Smooth muscle cell (in vitro differentiated cells): Measurements from ENCODE around the gene CDKN2B. TPM values are rescaled to one million over a fixed set of nuclear protein-coding genes. Genes with fewer than 3 reads are reported as not detected.
A peak's percentile ranks its signal among the peaks of the same experiment; 100 is the strongest.

Experiments
- DNase-seq: peaks from one replicate; lab custom pipeline; 2025; ENCODE audit not compliant: unreplicated experiment; lab: John Stamatoyannopoulos, UW
- H2AFZ ChIP-seq: fragments of 200-600 bp; sonication (generic); 2 replicates; pipeline ENCODE4 v1.6.0; 2016; ENCODE audit warnings: antibody characterized with exemption, low read depth, mild to moderate bottlenecking
- H3F3A ChIP-seq: fragments of 200-600 bp; sonication (generic); 2 replicates; pipeline ENCODE4 v1.6.0; 2017; ENCODE audit warnings: antibody characterized with exemption, low read depth
- H3K27ac ChIP-seq: fragments of 200-600 bp; sonication (generic); 2 replicates; pipeline ENCODE4 v1.5.1; 2016; ENCODE audit warnings: low read depth, mild to moderate bottlenecking
- H3K27me3 ChIP-seq: fragments of 200-600 bp; sonication (generic); 2 replicates; pipeline ENCODE4 v1.6.1; 2016; ENCODE audit warnings: low read depth, mild to moderate bottlenecking
- H3K36me3 ChIP-seq: fragments of 200-600 bp; sonication (generic); 2 replicates; pipeline ENCODE4 v1.5.1; 2016; ENCODE audit warnings: low read depth
- H3K4me1 ChIP-seq: fragments of 200-600 bp; sonication (generic); 2 replicates; pipeline ENCODE4 v1.5.1; 2016; ENCODE audit warnings: low read depth
- H3K4me2 ChIP-seq: fragments of 200-600 bp; sonication (generic); 2 replicates; pipeline ENCODE4 v1.6.0; 2016; ENCODE audit warnings: mild to moderate bottlenecking
- H3K4me3 ChIP-seq: fragments of 200-600 bp; sonication (generic); 2 replicates; pipeline ENCODE4 v1.5.1; 2016; ENCODE audit warnings: mild to moderate bottlenecking
- H3K79me2 ChIP-seq: fragments of 200-600 bp; sonication (generic); 2 replicates; pipeline ENCODE4 v1.6.0; 2016; ENCODE audit warnings: low read depth, mild to moderate bottlenecking
- H3K9ac ChIP-seq: fragments of 200-600 bp; sonication (generic); 2 replicates; pipeline ENCODE4 v1.6.0; 2016; ENCODE audit warnings: low read depth
- H3K9me3 ChIP-seq: fragments of 200-600 bp; sonication (generic); replicated peaks from 2 replicates; pipeline ENCODE4 v1.5.1; 2016; ENCODE audit warnings: low read depth
- H4K20me1 ChIP-seq: fragments of 200-600 bp; sonication (generic); 2 replicates; pipeline ENCODE4 v1.6.0; 2016; ENCODE audit warnings: low read depth
- CTCF ChIP-seq: fragments of 200-600 bp; sonication (generic); IDR thresholded peaks from 2 replicates; pipeline ENCODE4 v1.5.1; 2017; ENCODE audit warnings: borderline replicate concordance, mild to moderate bottlenecking, antibody characterized with exemption; ENCODE audit not compliant: insufficient read depth, poor library complexity, severe bottlenecking
- WGBS: methylation state at CpG from one replicate; pipeline ENCODE4 v1.1.7; 2016; ENCODE audit warnings: low lambda C conversion rate; 5-methylcytosine and 5-hydroxymethylcytosine counted together
- polyA plus RNA-seq: library from polyadenylated mRNA; unstranded; fragments of >200 nt; fragmentation: Nextera tagmentation; extraction: Ambion mirVana; gene quantifications from 2 replicates; pipeline ENCODE4 v1.2.1, GENCODE V29; 2016
- total RNA-seq: library from RNA; depleted of rRNA; stranded (reverse); fragments of >200 nt; gene quantifications from 2 replicates; pipeline ENCODE4 v1.2.3, GENCODE V29; 2014

Gene CDKN2B
- total and polyA plus RNA-seq, 2 experiments from 2014 or later: 116 to 184 TPM

DNA sequence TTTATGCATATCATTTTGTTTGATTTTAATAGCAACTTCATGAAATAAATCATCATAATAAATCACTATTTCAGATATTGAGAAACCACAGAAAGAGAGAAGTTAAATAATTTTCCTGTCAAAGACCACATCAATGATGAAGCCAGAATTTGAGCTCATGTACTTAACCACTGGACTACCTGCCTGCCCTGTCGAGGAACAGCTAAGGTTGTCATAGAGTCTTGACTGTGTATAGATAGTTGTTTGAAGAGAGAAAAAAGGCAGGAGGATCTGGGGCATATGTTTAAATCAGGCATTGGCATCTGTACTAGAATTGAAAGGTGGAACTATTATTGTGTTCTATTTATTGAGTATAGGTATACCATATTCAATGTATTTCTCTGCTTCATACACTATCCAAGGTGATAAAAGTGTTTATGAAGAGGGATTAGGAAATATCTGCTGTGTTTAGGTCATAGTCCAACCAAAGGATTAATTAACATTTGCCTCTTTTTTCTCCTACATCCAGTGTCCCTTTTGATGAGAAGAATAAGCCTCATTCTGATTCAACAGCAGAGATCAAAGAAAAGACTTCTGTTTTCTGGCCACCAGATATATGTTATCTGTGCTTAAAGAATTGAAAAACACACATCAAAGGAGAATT, 37.3 kb upstream of the CDKN2B start:
- no peak overlapping the region for H2AFZ ChIP-seq
- H3K9me3 ChIP-seq: no peaks in the 10 kb centered on the region
- H3K9ac ChIP-seq: no peak overlapping the region
- H3K4me2 ChIP-seq: no peak overlapping the region
- H3K27me3 ChIP-seq: no peaks in the 10 kb centered on the region
- DNase-seq: no peak
- 86% methylated on average over 1 of the region's 1 CpG for WGBS
- H4K20me1 ChIP-seq: no peaks in the 10 kb centered on the region
- no peak overlapping the region for H3K4me3 ChIP-seq
- H3K4me1 ChIP-seq: peaks cover 9% of the 10 kb centered on the region
- H3K27ac ChIP-seq: peak overlapping the region; percentile 11
- H3K36me3 ChIP-seq: no peaks in the 10 kb centered on the region
- TF ChIP-seq CTCF: no peak
- H3K79me2 ChIP-seq: no peaks in the 10 kb centered on the region
- no peaks in the 10 kb centered on the region for H3F3A ChIP-seq

DNA sequence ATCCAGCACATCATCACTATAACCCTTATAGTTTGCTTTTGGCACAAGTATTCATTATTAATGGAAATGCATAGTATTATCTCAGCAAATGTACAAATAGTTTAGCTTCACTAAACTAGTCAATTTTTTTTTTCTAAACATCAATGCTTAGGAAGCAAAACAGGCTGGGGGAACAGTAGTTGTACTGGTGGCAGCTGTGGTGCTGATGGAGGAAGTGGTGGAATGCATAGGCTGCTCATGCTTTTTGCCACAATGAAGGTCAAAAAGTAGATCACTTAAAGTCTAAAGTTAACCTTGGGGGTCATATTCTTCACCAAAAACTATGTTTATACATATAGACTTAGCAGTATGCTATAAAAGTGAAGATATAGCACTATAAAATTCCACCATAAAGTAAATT, 36.3 kb upstream of the CDKN2B start:
- H3K27me3 ChIP-seq: no peaks in the 10 kb centered on the region
- no peaks in the 10 kb centered on the region for H4K20me1 ChIP-seq
- TF ChIP-seq CTCF: no peak
- no peak overlapping the region for H3K4me3 ChIP-seq
- H3K4me1 ChIP-seq: peaks cover 14% of the 10 kb centered on the region
- H3K9me3 ChIP-seq: no peaks in the 10 kb centered on the region
- no peak overlapping the region for H3K9ac ChIP-seq
- no peak overlapping the region for H2AFZ ChIP-seq
- H3F3A ChIP-seq: no peaks in the 10 kb centered on the region
- peak overlapping the region; percentile 7 for H3K4me2 ChIP-seq
- H3K79me2 ChIP-seq: no peaks in the 10 kb centered on the region
- peak overlapping the region; percentile 53 for H3K27ac ChIP-seq
- DNase-seq: no peak
- no peaks in the 10 kb centered on the region for H3K36me3 ChIP-seq

DNA sequence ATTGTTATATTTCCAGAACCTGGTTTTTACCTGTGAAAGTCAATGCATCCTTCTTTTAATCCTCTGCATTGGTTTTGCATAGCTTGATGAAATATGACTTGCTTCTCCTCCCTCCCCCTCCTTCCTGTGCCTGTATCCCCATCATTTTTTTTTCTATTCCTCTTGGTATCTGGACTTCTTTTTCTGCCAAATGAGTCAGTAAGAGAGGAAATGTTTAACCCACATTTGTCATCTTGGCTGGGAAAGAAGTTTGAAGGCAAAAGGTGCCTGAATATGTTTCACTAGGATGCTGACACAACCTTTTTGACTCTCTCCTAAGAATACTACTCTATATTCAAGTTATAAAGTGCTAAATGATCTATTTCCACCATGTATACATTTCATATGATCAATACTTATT, 35.5 kb upstream of the CDKN2B start:
- no peak overlapping the region for H3K9ac ChIP-seq
- no peaks in the 10 kb centered on the region for H3K36me3 ChIP-seq
- H3K4me2 ChIP-seq: peak overlapping the region; percentile 7
- H3K27ac ChIP-seq: peak overlapping the region; percentile 53
- H2AFZ ChIP-seq: no peak overlapping the region
- TF ChIP-seq CTCF: no peak
- DNase-seq: no peak
- no peaks in the 10 kb centered on the region for H3K9me3 ChIP-seq
- no peaks in the 10 kb centered on the region for H4K20me1 ChIP-seq
- no peak overlapping the region for H3K4me3 ChIP-seq
- H3K79me2 ChIP-seq: no peaks in the 10 kb centered on the region
- H3F3A ChIP-seq: peaks cover 6% of the 10 kb centered on the region
- H3K27me3 ChIP-seq: no peaks in the 10 kb centered on the region
- peaks cover 10% of the 10 kb centered on the region for H3K4me1 ChIP-seq

DNA sequence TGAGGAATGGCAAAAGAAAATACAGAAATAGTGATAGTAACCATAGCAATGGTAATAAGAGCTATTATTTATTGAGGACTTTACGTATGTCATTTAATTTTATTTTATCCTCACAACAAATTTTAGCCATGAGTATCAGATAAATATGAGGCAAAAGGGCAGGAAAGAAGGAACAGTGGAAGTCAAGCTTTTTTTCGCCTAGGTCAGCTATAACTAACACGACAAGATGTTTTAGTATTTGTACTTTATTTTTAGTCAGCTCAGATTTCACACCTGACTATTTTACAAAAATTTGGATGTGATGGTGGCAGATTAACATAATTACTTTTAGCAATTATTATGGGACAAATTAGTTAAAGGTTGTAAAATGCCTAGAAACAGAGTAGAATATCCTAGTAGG, 34.8 kb upstream of the CDKN2B start:
- peaks cover 7% of the 10 kb centered on the region for H3F3A ChIP-seq
- peak overlapping the region; percentile 53 for H3K27ac ChIP-seq
- no peaks in the 10 kb centered on the region for H3K9me3 ChIP-seq
- H3K27me3 ChIP-seq: no peaks in the 10 kb centered on the region
- H4K20me1 ChIP-seq: no peaks in the 10 kb centered on the region
- TF ChIP-seq CTCF: no peak
- H3K4me1 ChIP-seq: peaks cover 6% of the 10 kb centered on the region
- no peak for DNase-seq
- no peak overlapping the region for H3K4me3 ChIP-seq
- WGBS: 61% methylated on average over 3 of the region's 3 CpGs
- no peak overlapping the region for H2AFZ ChIP-seq
- H3K79me2 ChIP-seq: no peaks in the 10 kb centered on the region
- peak overlapping the region; percentile 7 for H3K4me2 ChIP-seq
- H3K36me3 ChIP-seq: no peaks in the 10 kb centered on the region
- H3K9ac ChIP-seq: no peak overlapping the region
